Fibroblast of upper back skin (primary cell): ENCODE results near the gene TIGIT.
"Not testable (repeated sequence)": the region's sequence is repeated elsewhere in the genome, so short reads cannot be mapped to it uniquely, and the experiment has no call there.

Experiments
- DNase-seq: peaks from one replicate; pipeline ENCODE4 v3.0.0-alpha.2; 2013

The TIGIT gene

GRCh38 chr3:114293838-114294535 lies at the start of gene TIGIT:
TSS of gene TIGIT (plus strand) at chr3:114294028. CDS start at chr3:114294062, 34 bp downstream.
- no peak for DNase-seq

- DNase-seq, result no peak
These were observed 40.9 kb upstream of the TIGIT start for GRCh38 chr3:114252954-114253353.

- DNase-seq, result no peak
These were observed 40.3 kb upstream of the TIGIT start for GRCh38 chr3:114253505-114253904.

GRCh38 chr3:114259566-114259965 lies 34.3 kb upstream of the TIGIT start:
- no peak for DNase-seq

- no peak for DNase-seq
These were observed 33.7 kb upstream of the TIGIT start for GRCh38 chr3:114260152-114260551.

- DNase-seq, result no peak
These were observed 23.8 kb upstream of the TIGIT start for GRCh38 chr3:114270019-114270418.

- no peak for DNase-seq
These were observed 21.6 kb upstream of the TIGIT start for GRCh38 chr3:114272271-114272670.

- DNase-seq, result peak; percentile 11
These were observed 18.9 kb upstream of the TIGIT start for GRCh38 chr3:114274929-114275328.

- not testable (repeated sequence) for DNase-seq
These were observed 17.0 kb upstream of the TIGIT start for GRCh38 chr3:114276856-114277255.

- DNase-seq, result no peak
These were observed 9.2 kb upstream of the TIGIT start for GRCh38 chr3:114284644-114285043.

GRCh38 chr3:114285648-114286230 lies 8.1 kb upstream of the TIGIT start:
- no peak for DNase-seq

GRCh38 chr3:114286266-114286665 lies 7.6 kb upstream of the TIGIT start:
- no peak for DNase-seq

- DNase-seq, result peak; percentile 32
These were observed 2.6 kb upstream of the TIGIT start for GRCh38 chr3:114290911-114291901.

GRCh38 chr3:114294940-114295480 lies 1.2 kb downstream of the TIGIT start:
- no peak for DNase-seq

- no peak for DNase-seq
These were observed 2.1 kb downstream of the TIGIT start for GRCh38 chr3:114295946-114296345.

GRCh38 chr3:114299421-114299820 lies 5.6 kb downstream of the TIGIT start:
- DNase-seq, result no peak

GRCh38 chr3:114299941-114300624 lies 6.3 kb downstream of the TIGIT start:
- DNase-seq, result no peak

- no peak for DNase-seq
These were observed 13.5 kb downstream of the TIGIT start for GRCh38 chr3:114307222-114307830.

GRCh38 chr3:114307832-114308231 lies 14.0 kb downstream of the TIGIT start:
- DNase-seq, result no peak

- no peak for DNase-seq
These were observed 14.5 kb downstream of the TIGIT start for GRCh38 chr3:114308377-114308776.

GRCh38 chr3:114308830-114309229 lies 15.0 kb downstream of the TIGIT start:
- DNase-seq, result no peak

- DNase-seq, result peak; percentile 3
These were observed 16.9 kb downstream of the TIGIT start for GRCh38 chr3:114310695-114311094.
